ENCODE data around the gene ENOX1. TPM values are rescaled to one million over a fixed set of nuclear protein-coding genes. Genes with fewer than 3 reads are reported as not detected.

ENOX1 gene
- total and polyA plus RNA-seq, 7 donors = 0.23 to 20.2 (median 11.1) TPM

DNA sequence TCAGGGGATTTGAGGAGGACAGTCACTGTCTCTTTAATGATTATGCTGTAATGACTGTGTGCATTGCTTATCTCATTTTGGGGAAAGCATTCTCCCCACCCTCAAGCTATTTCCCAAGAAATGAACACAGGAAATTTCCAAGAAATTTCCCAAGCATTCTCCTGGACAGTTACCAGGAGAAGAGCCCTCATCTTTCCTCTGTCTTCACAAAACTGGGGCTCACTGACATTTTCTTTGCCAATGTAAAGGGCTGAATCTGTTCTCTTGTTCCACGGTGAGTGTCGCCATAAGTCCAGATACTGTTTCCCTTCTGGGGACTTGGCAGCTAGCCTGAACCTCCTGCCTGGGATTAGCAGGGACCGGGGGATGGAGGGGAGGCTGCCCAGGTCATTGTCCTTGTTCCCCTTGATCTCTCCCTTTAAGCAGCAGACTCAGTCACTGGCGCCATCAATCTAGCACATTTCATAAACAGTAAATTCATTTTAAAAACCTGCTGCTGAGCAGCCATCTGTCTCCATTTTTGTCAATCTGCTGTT is 590.6 kb downstream of the ENOX1 start:
- peak; percentile 68 for DNase-seq
- no peaks in the 10 kb centered on the region for H3K36me3 ChIP-seq
- H3K27ac ChIP-seq = no peak overlapping the region
- intact Hi-C loops (cut with DNase I) = loop anchor here (10.0 kb wide), 1 partner anchor 609 kb away; no protein-coding TSS in a partner anchor
- no peaks in the 10 kb centered on the region for H3K9me3 ChIP-seq
- no peaks in the 10 kb centered on the region for H3K27me3 ChIP-seq
- H3K4me1 ChIP-seq = peaks cover 0 to 17% (median 5%) of the 10 kb centered on the region in 4 donors
- no peak overlapping the region for H3K4me3 ChIP-seq
- 73 to 81% methylated on average over 4 of the region's 4 CpGs for WGBS, 2 donors
- TF ChIP-seq CTCF (IDR thresholded peaks at IDR 0.05) (no peak), POLR2AphosphoS5 (IDR thresholded peaks at IDR 0.05) (no peak), EP300 (IDR thresholded peaks at IDR 0.05) (no peak), POLR2A (IDR thresholded peaks at IDR 0.05) (no peak)

DNA sequence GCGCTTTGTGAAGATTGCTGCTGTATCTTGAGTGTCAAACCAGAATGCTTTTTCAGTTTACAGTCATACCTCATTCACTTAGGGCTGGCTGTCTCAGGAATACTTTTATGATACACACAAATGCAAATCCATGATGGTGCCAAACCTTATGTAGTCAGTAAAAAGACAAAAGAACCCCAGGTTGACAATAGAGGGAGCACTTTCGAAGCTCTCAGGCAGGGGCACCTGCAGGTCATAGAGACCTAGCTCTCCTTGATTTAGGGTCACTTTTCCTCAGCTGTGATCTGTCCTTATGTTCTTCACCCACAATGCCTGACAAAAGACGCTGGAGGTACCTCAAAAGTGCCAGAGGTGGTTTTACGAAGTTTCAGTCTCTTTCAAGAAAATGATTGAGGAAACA is 591.2 kb downstream of the ENOX1 start:
- no peak overlapping the region for H3K4me3 ChIP-seq
- H3K4me1 ChIP-seq = peaks cover 0 to 17% (median 5%) of the 10 kb centered on the region in 4 donors
- WGBS, 2 donors = 75 to 90% methylated on average over 4 of the region's 4 CpGs
- DNase-seq = no peak
- no peak overlapping the region for H3K27ac ChIP-seq
- H3K36me3 ChIP-seq = no peaks in the 10 kb centered on the region
- no peak for TF ChIP-seq CTCF (IDR thresholded peaks at IDR 0.05)
- TF ChIP-seq POLR2AphosphoS5 (IDR thresholded peaks at IDR 0.05) = no peak
- no peak for TF ChIP-seq POLR2A (IDR thresholded peaks at IDR 0.05)
- TF ChIP-seq EP300 (IDR thresholded peaks at IDR 0.05) = no peak
- no peaks in the 10 kb centered on the region for H3K9me3 ChIP-seq
- H3K27me3 ChIP-seq = no peaks in the 10 kb centered on the region
- intact Hi-C loops (cut with DNase I) = loop anchor here (10.0 kb wide), 1 partner anchor 609 kb away; no protein-coding TSS in a partner anchor

DNA sequence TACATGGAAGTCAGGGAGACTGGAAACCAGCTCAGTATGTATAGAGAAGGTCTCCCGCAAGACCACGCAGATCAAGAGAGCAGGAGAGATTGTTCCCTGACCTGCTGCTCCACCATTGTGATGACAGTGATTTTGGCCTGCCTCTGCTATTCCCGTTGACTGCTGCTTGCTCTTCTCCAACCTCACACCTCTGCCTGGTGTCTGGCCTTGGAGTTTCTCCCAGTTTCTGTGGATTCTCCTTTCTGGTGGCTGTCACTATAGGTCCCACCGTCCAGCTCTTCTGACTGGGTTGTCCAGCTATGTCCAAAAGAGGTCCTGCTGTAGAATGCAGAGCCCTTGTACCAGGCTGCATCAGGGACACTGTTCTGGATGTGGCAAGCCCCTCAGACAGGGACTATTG is 591.7 kb downstream of the ENOX1 start:
- Histone ChIP-seq H3K27ac (no peak overlapping the region), H3K9me3 (no peaks in the 10 kb centered on the region), H3K36me3 (no peaks in the 10 kb centered on the region), H3K4me1 (peaks cover 0 to 17% (median 5%) of the 10 kb centered on the region in 4 donors), H3K27me3 (no peaks in the 10 kb centered on the region), H3K4me3 (no peak overlapping the region)
- intact Hi-C loops (cut with DNase I) = loop anchor here (10.0 kb wide), 1 partner anchor 610 kb away; no protein-coding TSS in a partner anchor
- DNase-seq = no peak
- no peak for TF ChIP-seq CTCF (IDR thresholded peaks at IDR 0.05)
- TF ChIP-seq POLR2AphosphoS5 (IDR thresholded peaks at IDR 0.05) = no peak
- TF ChIP-seq POLR2A (IDR thresholded peaks at IDR 0.05) = no peak
- TF ChIP-seq EP300 (IDR thresholded peaks at IDR 0.05) = no peak
- WGBS, 2 donors = 85 to 89% methylated on average over 4 of the region's 4 CpGs

- TF ChIP-seq EP300 (IDR thresholded peaks at IDR 0.05) (no peak), POLR2A (IDR thresholded peaks at IDR 0.05) (no peak), POLR2AphosphoS5 (IDR thresholded peaks at IDR 0.05) (no peak), CTCF (IDR thresholded peaks at IDR 0.05) (no peak)
- Histone ChIP-seq H3K36me3 (no peaks in the 10 kb centered on the region), H3K4me1 (peaks cover 0 to 17% (median 5%) of the 10 kb centered on the region in 4 donors), H3K27me3 (no peaks in the 10 kb centered on the region), H3K9me3 (no peaks in the 10 kb centered on the region), H3K27ac (no peak overlapping the region), H3K4me3 (no peak overlapping the region)
- intact Hi-C loops (cut with DNase I) = loop anchor here (10.0 kb wide), 1 partner anchor 611 kb away; no protein-coding TSS in a partner anchor
- WGBS, 2 donors = 89 to 93% methylated on average over 14 of the region's 14 CpGs
- DNase-seq = no peak
Observed at GRCh38 chr13:43193789-43194420, 592.9 kb downstream of the ENOX1 start.
